Activated B cell treated with CpG ODN at 0.5 μM for 24 hours (primary cell): ENCODE measurements around the gene CLK3. TPM values are rescaled to one million over a fixed set of nuclear protein-coding genes. Genes with fewer than 3 reads are reported as not detected.

Source experiments
- ATAC-seq: fragments of 200-7000 bp; cut with Tn5 transposase; one replicate; pipeline ENCODE4 v1.10.0; 2021; ENCODE audit warnings: low read depth, mild to moderate bottlenecking, moderate library complexity
- CTCF ChIA-PET: fragments of 350-600 bp; sonication (Branson Sonifier 250); formaldehyde crosslinking; loops from one replicate; lab custom pipeline; 2021; ENCODE audit warnings: antibody characterized with exemption; lab: Charles Lee
- POLR2A ChIA-PET: fragments of 350-600 bp; sonication (Branson Sonifier 250); formaldehyde crosslinking; loops from one replicate; lab custom pipeline; 2021; ENCODE audit warnings: antibody characterized with exemption; lab: Charles Lee
- DNase-seq: peaks from one replicate; pipeline ENCODE4 v3.0.0; 2022
- H3K27ac Mint-ChIP-seq: one replicate; pipeline ENCODE4 v1.8.0; 2020; ENCODE audit warnings: mixed read lengths
- H3K27me3 Mint-ChIP-seq: one replicate; pipeline ENCODE4 v1.8.0; 2021; ENCODE audit warnings: mixed read lengths
- H3K36me3 Mint-ChIP-seq: one replicate; pipeline ENCODE4 v1.8.0; 2021; ENCODE audit warnings: low read depth, mixed read lengths
- H3K4me1 Mint-ChIP-seq: one replicate; pipeline ENCODE4 v1.8.0; 2021; ENCODE audit warnings: mixed read lengths
- H3K4me3 Mint-ChIP-seq: one replicate; pipeline ENCODE4 v1.8.0; 2020; ENCODE audit warnings: mild to moderate bottlenecking, mixed read lengths
- H3K9me3 Mint-ChIP-seq: one replicate; pipeline ENCODE4 v1.8.0; 2020; ENCODE audit warnings: mixed read lengths
- intact Hi-C: fragments of 100-400 bp; cut with micrococcal nuclease; formaldehyde crosslinking; loops from one replicate; pipeline ENCODE4 v1.15.1; 2024
- total RNA-seq: library from RNA; stranded (reverse); gene quantifications from 2 replicates; pipeline ENCODE4 v1.2.3, GENCODE V29; 2022
- TF ChIP-seq, protein P1 (sequence below): fragments of 200-600 bp; IDR thresholded peaks from one replicate; pipeline ENCODE4 v1.8.0; 2022; ENCODE audit warnings: antibody characterized with exemption, mild to moderate bottlenecking

CLK3 gene
- total RNA-seq = 100 and 116 TPM in 2 replicates

- Mint-ChIP-seq H3K27ac (peak within 1 kb of the TSS; percentile 95), H3K4me3 (peak within 1 kb of the TSS; percentile 89), H3K4me1 (peaks cover 35% of the 10 kb centered on the region), H3K9me3 (no peaks in the 10 kb centered on the region), H3K36me3 (peaks cover 26% of the 10 kb centered on the region), H3K27me3 (no peaks in the 10 kb centered on the region)
- POLR2A ChIA-PET = interaction anchor here (0.6 to 4.5 kb wide), 27 partner anchors 12 to 838 kb away, joined by 3 to 37 read pairs (median 5); partner anchors contain the start of genes ARID3B, FAM219B, MAN2C1 and MPI
- TF ChIP-seq, protein P1, sequence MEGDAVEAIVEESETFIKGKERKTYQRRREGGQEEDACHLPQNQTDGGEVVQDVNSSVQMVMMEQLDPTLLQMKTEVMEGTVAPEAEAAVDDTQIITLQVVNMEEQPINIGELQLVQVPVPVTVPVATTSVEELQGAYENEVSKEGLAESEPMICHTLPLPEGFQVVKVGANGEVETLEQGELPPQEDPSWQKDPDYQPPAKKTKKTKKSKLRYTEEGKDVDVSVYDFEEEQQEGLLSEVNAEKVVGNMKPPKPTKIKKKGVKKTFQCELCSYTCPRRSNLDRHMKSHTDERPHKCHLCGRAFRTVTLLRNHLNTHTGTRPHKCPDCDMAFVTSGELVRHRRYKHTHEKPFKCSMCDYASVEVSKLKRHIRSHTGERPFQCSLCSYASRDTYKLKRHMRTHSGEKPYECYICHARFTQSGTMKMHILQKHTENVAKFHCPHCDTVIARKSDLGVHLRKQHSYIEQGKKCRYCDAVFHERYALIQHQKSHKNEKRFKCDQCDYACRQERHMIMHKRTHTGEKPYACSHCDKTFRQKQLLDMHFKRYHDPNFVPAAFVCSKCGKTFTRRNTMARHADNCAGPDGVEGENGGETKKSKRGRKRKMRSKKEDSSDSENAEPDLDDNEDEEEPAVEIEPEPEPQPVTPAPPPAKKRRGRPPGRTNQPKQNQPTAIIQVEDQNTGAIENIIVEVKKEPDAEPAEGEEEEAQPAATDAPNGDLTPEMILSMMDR = no peak
- ATAC-seq (peak; percentile 83), DNase-seq (peak; percentile 99)
- CTCF ChIA-PET = interaction anchor here (1.1 to 10.6 kb wide), 4 partner anchors 17 to 233 kb away, joined by 3 to 136 read pairs (median 4); no protein-coding TSS in a partner anchor
- intact Hi-C loops = loop anchor here (1.0 to 10.0 kb wide), 8 partner anchors 15 to 981 kb away; partner anchors contain the start of genes ARID3B, COX5A, NPTN and PML
Measured at GRCh38 chr15:74615508-74616365, at the start of gene CLK3. CLK3 (plus strand) TSS chr15:74615836; CDS start chr15:74619197, 3,361 bp downstream.

- peaks cover 5% of the 10 kb centered on the region for H3K4me1 Mint-ChIP-seq
- CTCF ChIA-PET = no interaction called here
Measured at GRCh38 chr15:74568594-74568993, 47.0 kb upstream of the CLK3 start.

GRCh38 chr15:74569731-74570070, 45.9 kb upstream of the CLK3 start:
- Mint-ChIP-seq H3K27ac (no peak overlapping the region), H3K27me3 (no peaks in the 10 kb centered on the region), H3K9me3 (no peaks in the 10 kb centered on the region), H3K4me1 (peaks cover 5% of the 10 kb centered on the region), H3K4me3 (no peak overlapping the region), H3K36me3 (peaks cover 63% of the 10 kb centered on the region)
- TF ChIP-seq, protein P1 = no peak
- ChIA-PET CTCF (no interaction called here), POLR2A (no interaction called here)
- intact Hi-C loops = no loop called here
- no peak for ATAC-seq
- no peak for DNase-seq

More at GRCh38 chr15:74568594-74568993, 47.0 kb upstream of the CLK3 start:
- H3K9me3 Mint-ChIP-seq = no peaks in the 10 kb centered on the region
- TF ChIP-seq, protein P1 = no peak
- no peak for ATAC-seq
- intact Hi-C loops = no loop called here
- POLR2A ChIA-PET = no interaction called here
- no peaks in the 10 kb centered on the region for H3K27me3 Mint-ChIP-seq
- no peak overlapping the region for H3K4me3 Mint-ChIP-seq
- H3K36me3 Mint-ChIP-seq = peaks cover 58% of the 10 kb centered on the region
- H3K27ac Mint-ChIP-seq = no peak overlapping the region
- no peak for DNase-seq

DNA sequence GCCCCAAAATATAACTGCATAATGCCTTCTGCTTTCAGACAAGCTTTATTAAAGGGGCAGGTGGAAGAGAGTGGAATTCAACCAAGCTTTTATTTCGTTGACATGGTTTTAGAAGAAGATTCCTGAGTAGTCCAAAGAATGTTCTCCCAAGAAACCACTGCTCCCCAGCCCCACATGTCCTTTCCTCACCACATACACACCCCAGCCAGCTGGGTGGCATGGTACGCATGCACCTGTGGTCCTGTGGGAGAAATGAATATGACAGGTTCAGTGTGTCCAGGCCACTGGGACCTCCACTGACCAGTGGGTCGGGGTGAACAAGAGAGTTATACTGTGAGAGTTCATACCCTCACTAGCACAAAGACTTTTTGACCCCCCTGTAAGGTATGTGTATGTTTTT, 44.4 kb upstream of the CLK3 start:
- ChIA-PET CTCF (interaction anchor here (0.6 kb wide), 1 partner anchor 644 kb away, joined by 3 read pairs; no protein-coding TSS in a partner anchor), POLR2A (no interaction called here)
- intact Hi-C loops = no loop called here
- H3K36me3 Mint-ChIP-seq = peaks cover 72% of the 10 kb centered on the region
- TF ChIP-seq, protein P1 = no peak
- peaks cover 5% of the 10 kb centered on the region for H3K4me1 Mint-ChIP-seq
- no peaks in the 10 kb centered on the region for H3K27me3 Mint-ChIP-seq
- H3K9me3 Mint-ChIP-seq = no peaks in the 10 kb centered on the region
- DNase-seq (no peak), ATAC-seq (no peak)
- H3K4me3 Mint-ChIP-seq = no peak overlapping the region
- no peak overlapping the region for H3K27ac Mint-ChIP-seq

DNA sequence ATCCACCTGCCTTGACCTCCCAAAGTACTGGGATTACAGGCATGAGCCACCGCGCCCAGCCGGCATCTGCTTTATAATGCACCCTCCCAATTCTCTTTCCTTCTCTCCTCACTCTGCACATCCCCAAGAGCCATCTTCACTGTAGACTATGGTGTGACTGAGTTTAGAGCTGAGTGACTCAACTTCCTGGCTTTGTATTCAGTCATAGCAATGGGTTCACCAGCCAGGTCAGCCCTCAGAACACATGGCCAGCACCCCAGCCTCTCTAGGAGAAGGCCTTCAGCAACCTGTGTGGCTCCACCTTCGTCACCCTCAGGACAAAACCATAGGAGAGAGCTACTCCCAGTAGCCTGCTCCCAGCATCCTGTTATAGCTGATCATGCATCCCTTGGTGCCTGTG, 41.6 kb upstream of the CLK3 start:
- no peak for ATAC-seq

More for the DNA sequence above, 41.6 kb upstream of the CLK3 start:
- Mint-ChIP-seq H3K9me3 (no peaks in the 10 kb centered on the region), H3K27ac (no peak overlapping the region), H3K27me3 (no peaks in the 10 kb centered on the region), H3K4me1 (no peaks in the 10 kb centered on the region), H3K4me3 (no peak overlapping the region), H3K36me3 (peaks cover 80% of the 10 kb centered on the region)
- no peak for DNase-seq
- TF ChIP-seq, protein P1 = no peak
- POLR2A ChIA-PET = interaction anchor here (0.6 kb wide), 1 partner anchor 106 kb away, joined by 5 read pairs; no protein-coding TSS in a partner anchor
- intact Hi-C loops = no loop called here
- CTCF ChIA-PET = no interaction called here
